ENCODE measurements around the gene LGR5.

GRCh38 chr12:71425568-71426299 is 13.9 kb upstream of the LGR5 start:
- TF ChIP-seq, protein P1, sequence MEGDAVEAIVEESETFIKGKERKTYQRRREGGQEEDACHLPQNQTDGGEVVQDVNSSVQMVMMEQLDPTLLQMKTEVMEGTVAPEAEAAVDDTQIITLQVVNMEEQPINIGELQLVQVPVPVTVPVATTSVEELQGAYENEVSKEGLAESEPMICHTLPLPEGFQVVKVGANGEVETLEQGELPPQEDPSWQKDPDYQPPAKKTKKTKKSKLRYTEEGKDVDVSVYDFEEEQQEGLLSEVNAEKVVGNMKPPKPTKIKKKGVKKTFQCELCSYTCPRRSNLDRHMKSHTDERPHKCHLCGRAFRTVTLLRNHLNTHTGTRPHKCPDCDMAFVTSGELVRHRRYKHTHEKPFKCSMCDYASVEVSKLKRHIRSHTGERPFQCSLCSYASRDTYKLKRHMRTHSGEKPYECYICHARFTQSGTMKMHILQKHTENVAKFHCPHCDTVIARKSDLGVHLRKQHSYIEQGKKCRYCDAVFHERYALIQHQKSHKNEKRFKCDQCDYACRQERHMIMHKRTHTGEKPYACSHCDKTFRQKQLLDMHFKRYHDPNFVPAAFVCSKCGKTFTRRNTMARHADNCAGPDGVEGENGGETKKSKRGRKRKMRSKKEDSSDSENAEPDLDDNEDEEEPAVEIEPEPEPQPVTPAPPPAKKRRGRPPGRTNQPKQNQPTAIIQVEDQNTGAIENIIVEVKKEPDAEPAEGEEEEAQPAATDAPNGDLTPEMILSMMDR (conservative IDR thresholded peaks at IDR 0.05) = no peak
- no peak for TF ChIP-seq ZFX (IDR thresholded peaks at IDR 0.05)

All from C4-2B (cell line).